ENCODE measurements around the gene SSBP3.

- no peak for TF ChIP-seq CTCF (IDR thresholded peaks at IDR 0.05; ENCODE audit: insufficient read depth, low read length)
- TF ChIP-seq POLR2AphosphoS5 (IDR thresholded peaks at IDR 0.05; ENCODE audit: low read depth) = no peak
Measured at GRCh38 chr1:54318246-54318814, 87.9 kb downstream of the SSBP3 start.

Data from HL-60 (cell line).